T-helper 17 cell (primary cell): ENCODE measurements around the gene DDX60. TPM values are rescaled to one million over a fixed set of nuclear protein-coding genes. Genes with fewer than 3 reads are reported as not detected.
"Not testable (repeated sequence)": the region's sequence is repeated elsewhere in the genome, so short reads cannot be mapped to it uniquely, and the experiment has no call there.

Source experiments
- ATAC-seq: fragments of 150-1000 bp; cut with Tn5 transposase; 2 replicates; pipeline ENCODE4 v1.10.0; 2021; ENCODE audit warnings: mild to moderate bottlenecking, moderate library complexity
- DNase-seq, 3 donors: peaks; one replicate each; pipeline versions ENCODE4 v3.0.0 to v3.0.0-alpha.2; 2020 to 2021
- H3K9me3 ChIP-seq: one replicate; pipeline ENCODE4 v1.7.0; 2013; ENCODE audit warnings: low read length, mild to moderate bottlenecking; ENCODE audit not compliant: control insufficient read depth, poor library complexity, severe bottlenecking
- H3K27ac Mint-ChIP-seq: one replicate; pipeline ENCODE4 v1.8.0; 2022; ENCODE audit warnings: mild to moderate bottlenecking, moderate library complexity, mixed read lengths
- H3K27me3 Mint-ChIP-seq: one replicate; pipeline ENCODE4 v1.8.0; 2022; ENCODE audit warnings: mixed read lengths
- H3K36me3 Mint-ChIP-seq: one replicate; pipeline ENCODE4 v1.8.0; 2022; ENCODE audit warnings: low read depth, mixed read lengths
- H3K4me1 Mint-ChIP-seq: one replicate; pipeline ENCODE4 v1.8.0; 2022; ENCODE audit warnings: mild to moderate bottlenecking, mixed read lengths
- H3K4me3 Mint-ChIP-seq: one replicate; pipeline ENCODE4 v1.8.0; 2022; ENCODE audit warnings: mild to moderate bottlenecking, moderate library complexity, mixed read lengths
- total RNA-seq, 4 donors: library from RNA in 2 of 4; stranded (reverse) in 2 of 4; gene quantifications; one replicate each; pipeline ENCODE4 v1.2.3 and lab custom pipeline; 2022 to 2026

The DDX60 gene
- total RNA-seq, 2 donors from 2014 or later = 13.9 to 14.5 TPM

GRCh38 chr4:168325591-168325990 lies 7.0 kb upstream of the DDX60 start:
- DNase-seq (no peak), ATAC-seq (no peak)
- no peak overlapping the region for H3K4me3 Mint-ChIP-seq
- peaks cover 3% of the 10 kb centered on the region for H3K27me3 Mint-ChIP-seq
- H3K4me1 Mint-ChIP-seq = peaks cover 2% of the 10 kb centered on the region
- no peaks in the 10 kb centered on the region for H3K9me3 ChIP-seq
- no peak overlapping the region for H3K27ac Mint-ChIP-seq
- peaks cover 3% of the 10 kb centered on the region for H3K36me3 Mint-ChIP-seq

DNA sequence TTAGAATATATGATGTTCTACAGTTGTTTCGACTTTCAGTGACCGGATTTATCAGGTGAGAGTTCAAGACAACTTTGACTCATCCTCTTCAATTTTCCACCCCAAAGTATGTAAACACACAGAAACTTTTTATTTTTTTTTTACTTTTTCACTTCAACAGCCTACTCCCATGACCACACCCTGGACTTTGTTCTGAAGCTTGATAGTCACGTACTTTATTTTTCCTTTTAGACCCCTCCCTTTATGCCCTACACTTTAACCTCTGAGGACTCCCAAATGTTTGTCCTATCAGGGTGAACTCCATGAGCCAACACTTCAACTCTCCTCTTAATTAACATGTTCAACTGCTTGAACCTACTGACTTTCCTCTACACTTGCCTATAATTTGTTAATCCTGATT lies 2.5 kb upstream of the DDX60 start:
- Mint-ChIP-seq H3K27ac (no peak overlapping the region), H3K36me3 (peaks cover 12% of the 10 kb centered on the region)
- no peak for ATAC-seq

DNA sequence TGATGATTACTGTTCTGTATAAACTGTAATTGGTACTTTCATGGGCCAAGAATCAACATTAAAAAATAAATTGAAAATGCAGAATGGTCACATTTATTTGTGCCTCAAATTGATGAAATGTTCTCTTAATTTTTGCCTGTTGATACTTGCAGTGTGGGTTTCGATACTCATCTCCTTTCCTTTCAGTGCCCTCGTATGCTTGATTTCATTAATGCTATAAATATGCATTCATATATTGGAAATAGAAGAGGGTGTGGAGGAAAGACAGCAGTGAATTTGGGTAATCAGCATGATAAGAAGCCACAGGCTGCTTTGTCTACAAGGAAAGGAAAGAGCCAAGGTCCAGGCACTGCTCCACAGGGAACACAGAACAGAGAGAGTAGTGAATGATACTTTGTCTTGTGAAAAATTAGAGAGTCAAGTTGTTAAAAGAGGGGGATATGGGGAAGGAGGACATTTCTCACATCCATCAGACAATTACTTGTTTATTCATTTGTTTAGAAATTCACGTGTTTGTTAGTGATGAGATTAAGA lies 1.0 kb upstream of the DDX60 start:
- H3K27ac Mint-ChIP-seq = peak overlapping the region; percentile 98
- peak overlapping the region; percentile 94 for H3K4me3 Mint-ChIP-seq
- ATAC-seq = no peak
- H3K36me3 Mint-ChIP-seq = peaks cover 12% of the 10 kb centered on the region
- H3K27me3 Mint-ChIP-seq = no peaks in the 10 kb centered on the region
- H3K9me3 ChIP-seq = no peaks in the 10 kb centered on the region
- peaks cover 23% of the 10 kb centered on the region for H3K4me1 Mint-ChIP-seq
- DNase-seq = no peak

More for the DNA sequence above, 2.5 kb upstream of the DDX60 start:
- DNase-seq = no peak
- H3K9me3 ChIP-seq = no peaks in the 10 kb centered on the region
- H3K4me3 Mint-ChIP-seq = no peak overlapping the region
- peaks cover 18% of the 10 kb centered on the region for H3K4me1 Mint-ChIP-seq
- no peaks in the 10 kb centered on the region for H3K27me3 Mint-ChIP-seq

GRCh38 chr4:168317621-168318020 lies 931 bp downstream of the DDX60 start:
- Mint-ChIP-seq H3K36me3 (peaks cover 12% of the 10 kb centered on the region), H3K4me1 (peaks cover 32% of the 10 kb centered on the region), H3K27me3 (no peaks in the 10 kb centered on the region), H3K27ac (peak overlapping the region; percentile 98), H3K4me3 (peak overlapping the region; percentile 94)
- no peaks in the 10 kb centered on the region for H3K9me3 ChIP-seq
- DNase-seq (no peak), ATAC-seq (peak; percentile 18)

DNA sequence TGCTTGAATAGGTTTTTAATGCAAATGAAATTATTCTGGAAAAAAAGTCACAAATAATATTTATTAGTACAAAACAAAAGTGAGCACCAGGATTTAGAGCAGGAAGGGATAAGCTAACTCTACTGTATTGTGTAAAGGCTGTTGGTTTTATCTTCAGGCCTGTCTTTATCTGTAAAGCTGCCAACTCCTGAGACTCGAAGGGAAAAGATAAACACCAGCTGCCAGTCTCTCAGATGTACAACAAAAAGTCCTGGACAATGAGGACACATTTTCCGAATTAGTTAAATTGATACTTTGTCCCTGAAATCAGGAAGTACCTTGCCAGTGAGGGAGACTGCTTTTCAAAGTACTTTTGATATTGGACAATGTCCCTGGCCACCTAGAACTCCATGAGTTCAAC lies 8.8 kb downstream of the DDX60 start:
- H3K9me3 ChIP-seq = no peaks in the 10 kb centered on the region
- Mint-ChIP-seq H3K27ac (peak overlapping the region; percentile 12), H3K36me3 (peaks cover 7% of the 10 kb centered on the region), H3K4me1 (peaks cover 35% of the 10 kb centered on the region), H3K27me3 (no peaks in the 10 kb centered on the region), H3K4me3 (no peak overlapping the region)
- ATAC-seq (no peak), DNase-seq (no peak)

DNA sequence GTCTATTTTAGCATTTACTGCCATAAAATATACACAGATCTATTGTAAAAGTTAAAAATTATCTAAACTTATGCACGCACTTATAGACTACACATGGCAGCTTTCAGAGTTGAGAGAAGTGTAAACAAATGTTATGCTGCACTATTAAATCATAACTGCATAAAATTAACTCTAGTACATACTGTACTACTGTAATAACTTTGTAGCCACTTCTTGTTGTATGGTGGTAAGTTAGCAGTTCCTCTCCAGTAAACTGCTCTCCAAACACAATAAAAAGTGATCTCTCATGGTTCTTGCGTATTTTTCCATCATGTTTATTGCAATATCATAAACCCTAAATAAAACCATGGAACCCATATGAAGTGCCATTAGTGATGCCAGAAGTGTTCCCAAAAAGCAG lies 9.6 kb downstream of the DDX60 start:
- H3K27ac Mint-ChIP-seq = peak overlapping the region; percentile 12
- DNase-seq (no peak), ATAC-seq (no peak)
- H3K4me1 Mint-ChIP-seq = peaks cover 30% of the 10 kb centered on the region
- no peaks in the 10 kb centered on the region for H3K9me3 ChIP-seq
- no peak overlapping the region for H3K4me3 Mint-ChIP-seq
- H3K27me3 Mint-ChIP-seq = no peaks in the 10 kb centered on the region
- peaks cover 7% of the 10 kb centered on the region for H3K36me3 Mint-ChIP-seq

DNA sequence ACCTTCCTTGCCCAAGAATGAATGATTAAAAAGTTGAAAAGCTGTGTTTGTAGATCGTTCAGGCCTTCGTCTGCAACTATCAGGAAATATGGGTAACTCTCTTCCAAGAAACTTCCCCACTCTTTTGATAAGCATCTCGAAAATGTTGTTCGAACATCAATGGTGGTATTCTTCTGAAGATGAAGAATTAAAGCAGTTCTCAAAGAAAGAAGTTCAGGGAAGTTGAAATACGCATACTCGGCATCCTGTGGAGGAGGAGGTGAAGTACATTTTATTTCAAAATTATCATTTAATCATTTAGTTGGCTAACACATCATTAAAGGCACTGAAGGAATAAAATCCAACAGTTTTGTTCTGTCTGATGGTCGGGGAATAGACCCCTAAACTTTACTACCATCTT lies 12.1 kb downstream of the DDX60 start:
- Mint-ChIP-seq H3K4me1 (peaks cover 25% of the 10 kb centered on the region), H3K36me3 (peaks cover 7% of the 10 kb centered on the region), H3K4me3 (no peak overlapping the region), H3K27ac (peak overlapping the region; percentile 82), H3K27me3 (no peaks in the 10 kb centered on the region)
- DNase-seq (no peak), ATAC-seq (no peak)
- H3K9me3 ChIP-seq = no peaks in the 10 kb centered on the region

DNA sequence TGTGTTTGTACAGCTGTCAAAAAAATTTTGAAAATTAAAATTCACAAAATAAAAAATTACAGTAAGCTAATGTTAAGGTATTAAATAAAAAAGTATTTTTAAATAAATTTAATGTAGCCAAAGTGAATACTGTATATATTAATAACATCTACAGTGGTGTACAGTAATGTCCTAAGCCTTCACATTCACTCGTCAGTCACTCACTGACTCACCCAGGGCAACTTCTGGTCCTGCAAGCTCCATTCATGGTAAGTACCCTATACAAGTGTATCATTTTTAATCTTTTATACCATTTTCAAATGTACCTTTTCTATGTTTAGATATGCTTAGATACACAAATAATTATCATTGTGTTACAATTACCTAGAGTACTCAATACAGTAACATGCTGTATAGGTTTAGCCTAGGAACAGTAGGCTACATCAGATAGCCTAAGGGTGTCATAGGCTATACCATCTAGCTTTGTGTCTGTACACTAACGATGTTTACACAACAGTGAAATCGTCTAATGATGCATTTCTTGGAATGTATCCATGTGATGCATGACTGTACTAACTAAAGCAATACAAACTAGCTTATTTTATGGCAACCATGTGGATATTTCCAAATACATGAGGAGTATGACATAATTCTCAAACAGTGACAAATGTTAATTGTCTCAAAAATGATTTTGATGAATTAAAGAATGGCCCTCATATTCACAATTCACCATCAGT lies 13.7 kb downstream of the DDX60 start:
- DNase-seq (no peak), ATAC-seq (no peak)
- H3K4me1 Mint-ChIP-seq = peaks cover 23% of the 10 kb centered on the region
- peaks cover 5% of the 10 kb centered on the region for H3K36me3 Mint-ChIP-seq
- no peak overlapping the region for H3K27ac Mint-ChIP-seq
- H3K9me3 ChIP-seq = no peaks in the 10 kb centered on the region
- no peak overlapping the region for H3K4me3 Mint-ChIP-seq
- no peaks in the 10 kb centered on the region for H3K27me3 Mint-ChIP-seq

GRCh38 chr4:168303430-168303829 lies 15.1 kb downstream of the DDX60 start:
- ATAC-seq, H3K36me3 Mint-ChIP-seq, H3K27ac Mint-ChIP-seq, DNase-seq, H3K9me3 ChIP-seq, H3K4me3 Mint-ChIP-seq, H3K27me3 Mint-ChIP-seq: not testable (repeated sequence)
- H3K4me1 Mint-ChIP-seq = peaks cover 19% of the 10 kb centered on the region

DNA sequence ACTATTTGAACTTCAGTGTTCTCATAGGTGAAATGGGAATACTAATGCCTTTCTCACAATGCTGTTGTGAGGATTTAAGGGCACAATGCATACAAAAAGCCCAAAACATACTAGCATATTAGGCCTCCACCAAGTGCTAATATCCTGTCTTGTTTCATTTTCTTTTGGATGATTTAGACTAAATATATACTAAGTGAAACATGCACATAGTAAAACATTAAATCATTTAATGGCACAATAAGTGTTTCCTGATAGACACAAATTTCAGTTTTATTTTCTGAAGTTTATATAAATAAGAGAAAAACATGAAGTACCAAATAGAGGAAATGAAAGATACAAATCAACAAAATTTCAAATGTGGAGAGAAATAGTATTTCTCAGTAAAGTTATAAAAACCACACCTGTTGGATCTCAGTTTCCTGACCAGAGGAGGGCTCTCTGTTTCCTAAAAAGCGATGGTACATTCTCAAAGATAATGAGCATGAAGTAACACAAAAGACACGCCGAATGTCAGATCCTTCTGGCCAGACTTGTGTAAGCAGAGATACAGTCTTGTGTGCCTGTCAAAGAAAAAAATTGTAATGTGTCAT lies 25.1 kb downstream of the DDX60 start:
- H3K4me1 Mint-ChIP-seq = peaks cover 11% of the 10 kb centered on the region
- H3K9me3 ChIP-seq = no peaks in the 10 kb centered on the region
- no peak overlapping the region for H3K4me3 Mint-ChIP-seq
- H3K27ac Mint-ChIP-seq = no peak overlapping the region
- DNase-seq (no peak), ATAC-seq (no peak)
- no peaks in the 10 kb centered on the region for H3K27me3 Mint-ChIP-seq
- H3K36me3 Mint-ChIP-seq = peaks cover 8% of the 10 kb centered on the region

- H3K27me3 Mint-ChIP-seq = no peaks in the 10 kb centered on the region
- peaks cover 6% of the 10 kb centered on the region for H3K36me3 Mint-ChIP-seq
- no peaks in the 10 kb centered on the region for H3K9me3 ChIP-seq
- no peak for ATAC-seq
- DNase-seq = no peak
- no peak overlapping the region for H3K27ac Mint-ChIP-seq
- peaks cover 8% of the 10 kb centered on the region for H3K4me1 Mint-ChIP-seq
- H3K4me3 Mint-ChIP-seq = no peak overlapping the region
These were observed 27.3 kb downstream of the DDX60 start for GRCh38 chr4:168291242-168291641.

- DNase-seq, H3K4me3 Mint-ChIP-seq, H3K4me1 Mint-ChIP-seq, H3K9me3 ChIP-seq, H3K27me3 Mint-ChIP-seq, H3K27ac Mint-ChIP-seq, ATAC-seq: not testable (repeated sequence)
- H3K36me3 Mint-ChIP-seq = peaks cover 13% of the 10 kb centered on the region
These were observed 32.7 kb downstream of the DDX60 start for GRCh38 chr4:168285850-168286249.

DNA sequence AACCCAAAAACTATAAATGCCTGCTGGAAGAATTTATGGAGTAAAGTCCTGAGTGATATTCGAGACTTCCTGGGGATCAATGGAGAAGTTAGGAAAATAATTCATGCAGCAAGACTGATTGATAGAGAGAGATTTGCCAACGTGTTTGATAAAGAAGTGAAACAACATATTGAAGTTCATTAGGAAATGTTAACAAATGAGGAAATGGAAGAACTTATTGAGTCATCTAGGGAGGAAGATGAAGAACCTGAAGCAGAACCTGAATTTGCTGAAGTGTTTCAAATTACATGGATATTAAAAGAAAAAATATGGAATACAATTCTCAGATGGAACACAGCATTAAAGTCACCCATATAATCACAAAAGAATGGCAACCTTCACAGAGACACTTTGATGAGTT lies 39.0 kb downstream of the DDX60 start:
- H3K4me3 Mint-ChIP-seq = no peak overlapping the region
- no peak for ATAC-seq
- no peaks in the 10 kb centered on the region for H3K27me3 Mint-ChIP-seq

GRCh38 chr4:168275836-168276235 lies 42.7 kb downstream of the DDX60 start:
- no peaks in the 10 kb centered on the region for H3K27me3 Mint-ChIP-seq
- DNase-seq (no peak), ATAC-seq (no peak)
- peaks cover 3% of the 10 kb centered on the region for H3K4me1 Mint-ChIP-seq
- H3K9me3 ChIP-seq = no peaks in the 10 kb centered on the region
- no peak overlapping the region for H3K27ac Mint-ChIP-seq
- H3K4me3 Mint-ChIP-seq = no peak overlapping the region
- H3K36me3 Mint-ChIP-seq = peaks cover 24% of the 10 kb centered on the region

More for the DNA sequence above, 39.0 kb downstream of the DDX60 start:
- peaks cover 22% of the 10 kb centered on the region for H3K36me3 Mint-ChIP-seq
- H3K27ac Mint-ChIP-seq = no peak overlapping the region
- no peaks in the 10 kb centered on the region for H3K4me1 Mint-ChIP-seq
- no peaks in the 10 kb centered on the region for H3K9me3 ChIP-seq
- no peak for DNase-seq
